Lung (tissue), 12 donors: Measurements from ENCODE around the gene MYPOP. TPM values are rescaled to one million over a fixed set of nuclear protein-coding genes. Genes with fewer than 3 reads are reported as not detected.

Experiments
- ATAC-seq: fragments of 200-7000 bp; cut with Tn5 transposase; one replicate; pipeline ENCODE4 v1.9.1; 2020; ENCODE audit warnings: moderate number of reproducible peaks; ENCODE audit not compliant: insufficient read depth, low FRiP score
- DNase-seq, 3 donors: peaks; one replicate each; pipeline ENCODE4 v3.0.0-alpha.2; 2013 to 2017
- H3K27ac ChIP-seq, 2 donors: one replicate each; pipeline ENCODE4 v1.5.1; 2013; ENCODE audit warnings: mild to moderate bottlenecking in 2 of 2, moderate library complexity in 2 of 2, control low read depth in 1 of 2, inconsistent platforms in 1 of 2, low read depth in 1 of 2, low read length in 1 of 2
- H3K27me3 ChIP-seq, 3 donors: one replicate each; pipeline ENCODE4 v1.5.1; 2013; ENCODE audit warnings: low read length in 2 of 3; ENCODE audit not compliant: control insufficient read depth in 3 of 3, insufficient read depth in 3 of 3
- H3K36me3 ChIP-seq, 4 donors: one replicate each; pipeline ENCODE4 v1.5.1; 2013; ENCODE audit warnings: low read length in 4 of 4, mild to moderate bottlenecking in 1 of 4, moderate library complexity in 1 of 4; ENCODE audit not compliant: control insufficient read depth in 4 of 4, insufficient read depth in 4 of 4
- H3K4me1 ChIP-seq, 5 donors: one replicate each; pipeline ENCODE4 v1.5.1; 2013; ENCODE audit warnings: low read length in 5 of 5, mild to moderate bottlenecking in 2 of 5, moderate library complexity in 1 of 5; ENCODE audit not compliant: control insufficient read depth in 5 of 5, insufficient read depth in 5 of 5
- H3K4me3 ChIP-seq: one replicate; pipeline ENCODE4 v1.5.1; 2013; ENCODE audit warnings: mild to moderate bottlenecking, control low read depth, moderate library complexity
- H3K9ac ChIP-seq, 2 donors: one replicate each; pipeline ENCODE4 v1.5.1; 2013; ENCODE audit warnings: low read length in 2 of 2, control low read depth in 1 of 2; ENCODE audit not compliant: insufficient read depth in 1 of 2
- H3K9me3 ChIP-seq, 4 donors: one replicate each; pipeline ENCODE4 v1.5.1; 2013; ENCODE audit warnings: low read length in 3 of 4, mild to moderate bottlenecking in 1 of 4, moderate library complexity in 1 of 4; ENCODE audit not compliant: control insufficient read depth in 4 of 4, insufficient read depth in 3 of 4
- WGBS, 2 donors: extraction: QIAGEN DNeasy Blood & Tissue Kit; methylation state at CpG; one replicate each; pipeline ENCODE4 v1.1.7; 2013; 5-methylcytosine and 5-hydroxymethylcytosine counted together
- polyA plus RNA-seq, 2 donors: library from polyadenylated mRNA; stranded (reverse); fragments of 200-250 nt; gene quantifications; one replicate each; pipeline ENCODE4 v1.2.1, GENCODE V29; 2013
- total RNA-seq, 2 donors: library from RNA; depleted of rRNA in 1 of 2; stranded (reverse); fragments of >200 nt in 1 of 2; gene quantifications; one replicate each; pipeline ENCODE4 v1.2.1, GENCODE V29; 2014 to 2021
- TF ChIP-seq, protein P1 (sequence below): IDR thresholded peaks from 2 replicates; pipeline ENCODE4 v1.5.1; 2012; ENCODE audit warnings: mild to moderate bottlenecking; ENCODE audit errors: control extremely low read depth, extremely low read depth
- donor health status: control.
- donor health status: control.
- donor health status: Bipolar disorder and iron deficiency.
- donor health status: healthy.
- donor health status: DM: yes; HTN: yes; CAD: no.

MYPOP gene
- total and polyA plus RNA-seq, 4 donors, result 2.9 to 6.7 (median 4.5) TPM

DNA sequence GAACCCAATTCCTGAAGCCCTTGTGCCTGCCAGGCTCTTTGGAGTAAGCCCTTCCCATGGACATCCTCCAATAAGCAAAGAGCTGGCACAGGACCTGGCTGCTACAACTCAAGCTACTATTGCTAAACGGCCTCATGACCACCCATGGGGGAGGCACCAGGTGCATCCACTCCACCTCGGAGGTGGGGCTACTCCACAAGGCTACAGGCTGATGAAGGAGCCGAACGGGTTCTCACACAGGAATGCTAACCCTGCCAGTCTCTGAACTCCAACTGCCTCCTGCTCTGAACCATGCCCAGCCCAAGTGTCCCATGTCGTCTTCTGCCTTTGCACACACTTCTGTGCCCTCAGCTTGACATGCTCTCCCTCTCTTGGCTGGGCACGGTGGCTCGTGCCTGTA lies 49.4 kb downstream of the MYPOP start:
- Histone ChIP-seq H3K9me3 (no peaks in the 10 kb centered on the region), H3K4me3 (no peak overlapping the region), H3K4me1 (no peaks in the 10 kb centered on the region), H3K9ac (no peak overlapping the region), H3K36me3 (peaks cover 17 to 43% (median 29%) of the 10 kb centered on the region in 4 donors), H3K27ac (peak overlapping the region in 1 of 2 donors; percentile 23), H3K27me3 (no peaks in the 10 kb centered on the region)
- DNase-seq (peak in 2 of 3 donors; percentile 43 to 54), ATAC-seq (peak; percentile 74)
- WGBS, 2 donors, result 67 to 83% methylated on average over 7 of the region's 7 CpGs
- TF ChIP-seq, protein P1, sequence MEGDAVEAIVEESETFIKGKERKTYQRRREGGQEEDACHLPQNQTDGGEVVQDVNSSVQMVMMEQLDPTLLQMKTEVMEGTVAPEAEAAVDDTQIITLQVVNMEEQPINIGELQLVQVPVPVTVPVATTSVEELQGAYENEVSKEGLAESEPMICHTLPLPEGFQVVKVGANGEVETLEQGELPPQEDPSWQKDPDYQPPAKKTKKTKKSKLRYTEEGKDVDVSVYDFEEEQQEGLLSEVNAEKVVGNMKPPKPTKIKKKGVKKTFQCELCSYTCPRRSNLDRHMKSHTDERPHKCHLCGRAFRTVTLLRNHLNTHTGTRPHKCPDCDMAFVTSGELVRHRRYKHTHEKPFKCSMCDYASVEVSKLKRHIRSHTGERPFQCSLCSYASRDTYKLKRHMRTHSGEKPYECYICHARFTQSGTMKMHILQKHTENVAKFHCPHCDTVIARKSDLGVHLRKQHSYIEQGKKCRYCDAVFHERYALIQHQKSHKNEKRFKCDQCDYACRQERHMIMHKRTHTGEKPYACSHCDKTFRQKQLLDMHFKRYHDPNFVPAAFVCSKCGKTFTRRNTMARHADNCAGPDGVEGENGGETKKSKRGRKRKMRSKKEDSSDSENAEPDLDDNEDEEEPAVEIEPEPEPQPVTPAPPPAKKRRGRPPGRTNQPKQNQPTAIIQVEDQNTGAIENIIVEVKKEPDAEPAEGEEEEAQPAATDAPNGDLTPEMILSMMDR, result no peak

DNA sequence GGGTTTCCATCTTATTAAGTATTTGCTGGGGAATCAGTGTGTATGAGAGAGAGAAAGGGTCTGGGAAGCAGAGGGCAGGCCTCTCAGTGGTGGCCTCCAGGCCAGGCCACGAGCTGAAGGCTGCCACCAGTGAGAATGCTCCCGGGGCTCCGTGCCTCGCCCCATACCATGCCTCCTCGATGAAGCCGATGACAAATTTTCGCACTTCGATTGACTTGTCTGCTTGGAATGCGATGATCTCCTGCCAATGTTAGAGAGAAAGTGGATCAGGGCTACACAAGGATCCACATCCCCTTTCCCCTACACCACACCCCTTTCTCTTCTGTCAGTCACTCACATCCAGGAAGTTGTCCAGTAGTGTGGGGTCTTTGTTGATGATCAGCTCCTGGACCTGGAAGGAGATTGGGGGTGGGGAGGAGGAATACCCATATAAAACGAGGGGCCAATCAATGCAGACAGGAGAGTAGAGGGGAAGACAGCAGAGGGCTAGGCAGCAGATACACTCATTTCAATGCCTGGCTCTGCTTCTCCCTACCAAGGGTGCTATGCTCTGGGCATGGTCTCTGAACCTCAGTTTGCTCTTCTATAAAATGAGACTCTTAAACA lies 50.2 kb downstream of the MYPOP start:
- peaks cover 23 to 50% (median 36%) of the 10 kb centered on the region in 4 donors for H3K36me3 ChIP-seq

DNA sequence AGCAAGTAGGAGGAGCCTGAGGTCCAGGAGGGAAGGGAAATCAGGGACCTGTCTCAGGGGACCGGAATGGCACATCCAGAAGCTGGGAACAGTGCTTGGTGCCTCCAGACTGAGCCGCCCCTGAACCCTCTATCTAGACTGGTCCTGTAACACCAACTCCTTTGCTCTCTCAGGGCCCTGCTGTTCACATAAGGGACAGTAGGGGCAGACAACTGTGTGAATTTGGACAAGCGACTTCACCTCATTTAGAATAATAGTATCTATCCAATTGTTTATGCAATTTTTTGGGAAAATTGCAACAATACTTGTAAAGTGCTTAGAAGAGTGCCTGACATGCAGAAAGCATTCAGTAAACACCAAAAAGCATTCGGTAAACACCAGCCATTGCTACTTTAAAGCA lies 53.5 kb downstream of the MYPOP start:
- WGBS, 2 donors, result 92 to 95% methylated on average over 4 of the region's 4 CpGs
- H3K4me3 ChIP-seq, result no peak overlapping the region
- H3K36me3 ChIP-seq, result peaks cover 28 to 54% (median 41%) of the 10 kb centered on the region in 4 donors
- no peaks in the 10 kb centered on the region for H3K4me1 ChIP-seq
- ATAC-seq, result no peak
- no peak overlapping the region for H3K9ac ChIP-seq
- H3K27ac ChIP-seq, result no peak overlapping the region
- no peak for DNase-seq
- TF ChIP-seq, protein P1, result no peak
- H3K27me3 ChIP-seq, result no peaks in the 10 kb centered on the region
- no peaks in the 10 kb centered on the region for H3K9me3 ChIP-seq

More for the DNA sequence above, 50.2 kb downstream of the MYPOP start:
- 78 to 95% methylated on average over 10 of the region's 10 CpGs for WGBS, 2 donors
- Histone ChIP-seq H3K27me3 (no peaks in the 10 kb centered on the region), H3K4me1 (no peaks in the 10 kb centered on the region), H3K27ac (peak overlapping the region in 1 of 2 donors; percentile 52), H3K4me3 (no peak overlapping the region), H3K9ac (no peak overlapping the region), H3K9me3 (no peaks in the 10 kb centered on the region)
- no peak for DNase-seq
- TF ChIP-seq, protein P1, result no peak
- no peak for ATAC-seq

DNA sequence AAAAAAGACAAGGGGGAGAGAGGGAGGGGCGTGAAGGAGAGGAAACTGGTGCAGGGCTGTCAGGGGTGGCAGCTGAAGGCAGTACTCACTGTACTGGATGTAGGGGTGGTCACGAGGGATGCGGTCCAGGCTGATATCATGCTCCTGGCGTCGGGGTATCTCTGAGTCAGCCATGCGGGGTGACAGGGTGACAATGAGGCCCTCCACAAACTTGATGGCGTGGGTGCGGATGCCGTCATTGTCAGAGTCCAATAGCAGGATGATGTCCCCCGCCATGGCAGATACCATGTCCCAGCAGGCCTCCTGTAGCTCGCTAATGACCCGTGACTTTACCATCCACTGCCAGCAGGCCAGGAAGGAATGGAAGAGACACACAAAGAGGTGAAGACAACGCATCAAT lies 54.8 kb downstream of the MYPOP start:
- H3K4me3 ChIP-seq, result no peak overlapping the region
- TF ChIP-seq, protein P1, result no peak
- H3K4me1 ChIP-seq, result no peaks in the 10 kb centered on the region
- ATAC-seq (no peak), DNase-seq (no peak)
- H3K9ac ChIP-seq, result no peak overlapping the region
- no peak overlapping the region for H3K27ac ChIP-seq
- H3K27me3 ChIP-seq, result no peaks in the 10 kb centered on the region
- 92 to 93% methylated on average over 13 of the region's 13 CpGs for WGBS, 2 donors
- peaks cover 37 to 59% (median 47%) of the 10 kb centered on the region in 4 donors for H3K36me3 ChIP-seq
- no peaks in the 10 kb centered on the region for H3K9me3 ChIP-seq
